Hepatocyte (in vitro differentiated cells): Measurements from ENCODE around the gene SPATA24. TPM values are rescaled to one million over a fixed set of nuclear protein-coding genes. Genes with fewer than 3 reads are reported as not detected.
A peak's percentile ranks its signal among the peaks of the same experiment; 100 is the strongest.

Experiments
- DNase-seq: peaks from one replicate; pipeline ENCODE4 v3.0.0-alpha.2; 2016; ENCODE audit warnings: low spot score
- H2AFZ ChIP-seq: fragments of 200-600 bp; sonication (generic); 2 replicates; pipeline ENCODE4 v1.6.0; 2016; ENCODE audit warnings: antibody characterized with exemption, mild to moderate bottlenecking
- H3K27ac ChIP-seq: fragments of 200-600 bp; sonication (generic); 2 replicates; pipeline ENCODE4 v1.5.1; 2016; ENCODE audit warnings: mild to moderate bottlenecking
- H3K27me3 ChIP-seq: fragments of 200-600 bp; sonication (generic); 2 replicates; pipeline ENCODE4 v1.6.1; 2016
- H3K36me3 ChIP-seq: fragments of 200-600 bp; sonication (generic); replicated peaks from 2 replicates; pipeline ENCODE4 v1.5.1; 2016; ENCODE audit warnings: low read depth; ENCODE audit not compliant: insufficient read depth
- H3K4me1 ChIP-seq: fragments of 200-600 bp; sonication (generic); 2 replicates; pipeline ENCODE4 v1.5.1; 2016; ENCODE audit warnings: mild to moderate bottlenecking, moderate library complexity; ENCODE audit not compliant: insufficient read depth
- H3K4me2 ChIP-seq: fragments of 200-600 bp; sonication (generic); 2 replicates; pipeline ENCODE4 v1.6.0; 2016
- H3K4me3 ChIP-seq: fragments of 200-600 bp; sonication (generic); 2 replicates; pipeline ENCODE4 v1.5.1; 2016; ENCODE audit warnings: mild to moderate bottlenecking
- H3K79me2 ChIP-seq: fragments of 200-600 bp; sonication (generic); 2 replicates; pipeline ENCODE4 v1.6.0; 2017; ENCODE audit warnings: mild to moderate bottlenecking
- H3K9me2 ChIP-seq: fragments of 200-600 bp; sonication (generic); replicated peaks from 2 replicates; pipeline ENCODE4 v1.6.0; 2017; ENCODE audit warnings: mild to moderate bottlenecking; ENCODE audit not compliant: insufficient read depth
- H3K9me3 ChIP-seq: fragments of 200-600 bp; sonication (generic); 2 replicates; pipeline ENCODE4 v1.5.1; 2016; ENCODE audit warnings: low read depth, mild to moderate bottlenecking
- H4K20me1 ChIP-seq: fragments of 200-600 bp; sonication (generic); 2 replicates; pipeline ENCODE4 v1.6.0; 2016; ENCODE audit warnings: mild to moderate bottlenecking; ENCODE audit not compliant: insufficient read depth, poor library complexity, severe bottlenecking
- EZH2 ChIP-seq: fragments of 200-600 bp; sonication (generic); IDR thresholded peaks from 2 replicates; pipeline ENCODE4 v1.6.1; 2016; ENCODE audit warnings: antibody characterized with exemption, mild to moderate bottlenecking, borderline replicate concordance
- EZH2phosphoT487 ChIP-seq: fragments of 200-600 bp; sonication (generic); IDR thresholded peaks from one replicate; pipeline ENCODE4 v1.6.1; 2018; ENCODE audit warnings: antibody characterized with exemption, mild to moderate bottlenecking, low read depth, moderate library complexity; ENCODE audit not compliant: unreplicated experiment, severe bottlenecking
- WGBS: methylation state at CpG from one replicate; pipeline ENCODE4 v1.1.6; 2016; ENCODE audit warnings: low lambda C conversion rate; ENCODE audit errors: missing lambda C conversion rate; 5-methylcytosine and 5-hydroxymethylcytosine counted together
- polyA plus RNA-seq: library from polyadenylated mRNA; unstranded; fragments of >200 nt; fragmentation: Nextera tagmentation; extraction: Ambion mirVana; gene quantifications from 2 replicates; pipeline ENCODE4 v1.2.1, GENCODE V29; 2016
- total RNA-seq: library from RNA; depleted of rRNA; stranded (reverse); fragments of >200 nt; gene quantifications from 2 replicates; pipeline ENCODE4 v1.2.3, GENCODE V29; 2014
- TF ChIP-seq, protein P1 (sequence below): fragments of 200-600 bp; sonication (generic); IDR thresholded peaks from 2 replicates; pipeline ENCODE4 v1.5.1; 2016; ENCODE audit warnings: antibody characterized with exemption, mild to moderate bottlenecking; ENCODE audit not compliant: poor library complexity

SPATA24 gene
- total and polyA plus RNA-seq, 2 experiments from 2014 or later = 6.3 to 9.8 TPM

DNA sequence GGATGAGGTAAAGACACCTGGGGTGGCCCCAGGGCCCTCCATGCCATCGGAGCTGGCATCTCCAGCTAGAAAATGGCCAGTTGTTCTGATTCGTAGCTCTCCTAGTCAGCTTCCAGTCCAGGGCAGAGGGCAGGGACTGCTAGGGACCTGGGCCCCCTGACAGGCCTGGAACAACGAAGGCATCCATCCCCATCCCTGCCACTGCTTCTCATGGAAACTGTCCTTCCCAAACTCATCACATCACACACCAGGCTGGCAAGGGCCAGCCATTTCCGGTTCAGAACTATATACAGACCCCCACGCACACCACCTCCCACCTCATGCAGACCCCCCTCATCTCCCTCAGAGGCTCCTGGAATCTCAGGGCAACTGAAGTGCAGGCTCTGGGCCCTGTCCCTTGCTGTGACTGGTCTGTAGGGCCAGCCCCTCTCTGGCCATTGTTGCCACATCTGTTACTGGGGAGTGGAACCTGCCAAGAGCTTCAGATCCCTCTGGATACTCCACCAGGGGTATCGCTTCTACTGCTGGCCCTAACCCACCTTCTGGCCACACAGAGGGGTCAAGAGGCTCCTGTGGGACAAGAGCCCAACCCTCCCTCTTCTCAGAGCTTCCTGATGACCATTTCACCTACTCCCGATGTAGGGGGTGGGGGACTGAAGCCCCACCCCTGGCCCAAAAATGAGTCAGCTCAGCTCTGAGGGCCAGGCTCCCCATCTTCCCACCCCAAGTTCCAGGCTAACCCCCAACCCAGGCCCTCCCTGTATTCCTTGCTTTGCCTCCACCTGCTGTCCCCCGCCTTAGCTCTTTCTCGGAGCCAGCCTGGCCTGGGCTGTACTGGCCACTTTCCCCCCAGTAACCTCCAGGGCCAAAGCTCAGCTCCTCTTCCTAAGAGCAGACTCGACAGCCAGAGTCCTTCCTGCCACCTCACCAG lies 13.0 kb downstream of the SPATA24 start:
- H3K4me2 ChIP-seq = no peak overlapping the region
- no peak overlapping the region for H3K27ac ChIP-seq
- WGBS = 89% methylated on average over 10 of the region's 10 CpGs
- H3K9me2 ChIP-seq = no peaks in the 10 kb centered on the region
- H2AFZ ChIP-seq = no peak overlapping the region
- no peak for TF ChIP-seq EZH2
- TF ChIP-seq, protein P1, sequence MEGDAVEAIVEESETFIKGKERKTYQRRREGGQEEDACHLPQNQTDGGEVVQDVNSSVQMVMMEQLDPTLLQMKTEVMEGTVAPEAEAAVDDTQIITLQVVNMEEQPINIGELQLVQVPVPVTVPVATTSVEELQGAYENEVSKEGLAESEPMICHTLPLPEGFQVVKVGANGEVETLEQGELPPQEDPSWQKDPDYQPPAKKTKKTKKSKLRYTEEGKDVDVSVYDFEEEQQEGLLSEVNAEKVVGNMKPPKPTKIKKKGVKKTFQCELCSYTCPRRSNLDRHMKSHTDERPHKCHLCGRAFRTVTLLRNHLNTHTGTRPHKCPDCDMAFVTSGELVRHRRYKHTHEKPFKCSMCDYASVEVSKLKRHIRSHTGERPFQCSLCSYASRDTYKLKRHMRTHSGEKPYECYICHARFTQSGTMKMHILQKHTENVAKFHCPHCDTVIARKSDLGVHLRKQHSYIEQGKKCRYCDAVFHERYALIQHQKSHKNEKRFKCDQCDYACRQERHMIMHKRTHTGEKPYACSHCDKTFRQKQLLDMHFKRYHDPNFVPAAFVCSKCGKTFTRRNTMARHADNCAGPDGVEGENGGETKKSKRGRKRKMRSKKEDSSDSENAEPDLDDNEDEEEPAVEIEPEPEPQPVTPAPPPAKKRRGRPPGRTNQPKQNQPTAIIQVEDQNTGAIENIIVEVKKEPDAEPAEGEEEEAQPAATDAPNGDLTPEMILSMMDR = no peak
- TF ChIP-seq EZH2phosphoT487 = no peak
- no peak for DNase-seq
- no peak overlapping the region for H3K4me3 ChIP-seq
- H3K9me3 ChIP-seq = no peaks in the 10 kb centered on the region
- no peaks in the 10 kb centered on the region for H3K79me2 ChIP-seq
- peaks cover 26% of the 10 kb centered on the region for H3K27me3 ChIP-seq
- H3K4me1 ChIP-seq = peaks cover 8% of the 10 kb centered on the region
- no peaks in the 10 kb centered on the region for H3K36me3 ChIP-seq
- H4K20me1 ChIP-seq = no peaks in the 10 kb centered on the region

DNA sequence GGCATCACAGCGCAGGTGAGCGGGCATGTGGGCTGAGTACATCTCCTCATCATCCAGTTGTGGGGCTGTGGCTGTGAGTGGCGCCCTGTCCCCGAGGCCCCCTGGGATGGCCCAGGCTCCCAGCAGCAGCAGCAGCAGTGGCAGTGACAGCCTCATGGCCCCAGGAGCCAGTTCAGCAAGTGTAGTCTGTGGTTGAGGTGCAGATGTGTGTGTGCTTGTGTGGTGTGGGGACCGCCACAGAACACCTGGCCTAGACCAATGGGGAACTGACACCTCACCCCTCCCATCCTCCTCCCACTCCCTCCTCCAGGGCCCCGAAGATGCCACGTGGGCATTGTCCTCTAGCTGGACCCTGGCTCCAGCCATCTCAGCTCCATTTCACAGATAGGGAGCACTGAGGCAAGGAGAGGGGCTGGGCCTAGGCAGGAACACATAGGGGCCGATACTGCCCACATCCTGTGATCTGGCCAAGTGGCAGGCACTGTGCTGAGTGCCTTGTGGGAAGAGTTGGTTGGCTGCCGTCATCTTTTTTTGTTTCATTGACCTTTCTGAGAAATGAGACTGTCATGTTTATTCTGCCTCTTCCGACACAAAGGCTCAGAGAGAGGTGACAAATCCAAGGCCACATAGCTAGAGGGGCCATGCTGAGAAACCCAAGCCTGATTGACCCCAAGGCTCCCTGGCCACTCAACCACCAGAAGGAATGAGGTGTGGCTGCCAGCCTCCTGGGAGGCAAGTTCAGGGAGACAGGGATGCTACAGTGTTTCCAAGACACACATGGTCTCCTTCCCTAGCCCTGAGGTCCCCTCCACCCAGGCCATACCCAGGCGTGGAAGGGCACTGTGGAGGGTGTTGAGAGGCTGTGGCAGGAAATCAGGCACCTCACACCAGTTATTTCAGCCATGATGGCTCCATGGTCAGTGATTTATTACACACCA lies 13.9 kb downstream of the SPATA24 start, which contains the start of gene MZB1:
TSS of gene MZB1 (minus strand) at position 213 of the 938 bp plus-strand sequence. CDS start at position 156, 57 bp downstream.
- Histone ChIP-seq H3K9me2 (no peaks in the 10 kb centered on the region), H3K4me1 (peaks cover 8% of the 10 kb centered on the region), H3K36me3 (no peaks in the 10 kb centered on the region), H3K79me2 (no peaks in the 10 kb centered on the region), H3K4me3 (no peak within 1 kb of the TSS), H3K9me3 (no peaks in the 10 kb centered on the region), H3K27ac (no peak within 1 kb of the TSS), H2AFZ (no peak within 1 kb of the TSS), H4K20me1 (no peaks in the 10 kb centered on the region), H3K27me3 (peaks cover 20% of the 10 kb centered on the region), H3K4me2 (no peak within 1 kb of the TSS)
- TF ChIP-seq, protein P1 = no peak
- TF ChIP-seq EZH2phosphoT487 = no peak
- no peak for TF ChIP-seq EZH2
- 87% methylated on average over 11 of the region's 11 CpGs for WGBS
- DNase-seq = no peak

DNA sequence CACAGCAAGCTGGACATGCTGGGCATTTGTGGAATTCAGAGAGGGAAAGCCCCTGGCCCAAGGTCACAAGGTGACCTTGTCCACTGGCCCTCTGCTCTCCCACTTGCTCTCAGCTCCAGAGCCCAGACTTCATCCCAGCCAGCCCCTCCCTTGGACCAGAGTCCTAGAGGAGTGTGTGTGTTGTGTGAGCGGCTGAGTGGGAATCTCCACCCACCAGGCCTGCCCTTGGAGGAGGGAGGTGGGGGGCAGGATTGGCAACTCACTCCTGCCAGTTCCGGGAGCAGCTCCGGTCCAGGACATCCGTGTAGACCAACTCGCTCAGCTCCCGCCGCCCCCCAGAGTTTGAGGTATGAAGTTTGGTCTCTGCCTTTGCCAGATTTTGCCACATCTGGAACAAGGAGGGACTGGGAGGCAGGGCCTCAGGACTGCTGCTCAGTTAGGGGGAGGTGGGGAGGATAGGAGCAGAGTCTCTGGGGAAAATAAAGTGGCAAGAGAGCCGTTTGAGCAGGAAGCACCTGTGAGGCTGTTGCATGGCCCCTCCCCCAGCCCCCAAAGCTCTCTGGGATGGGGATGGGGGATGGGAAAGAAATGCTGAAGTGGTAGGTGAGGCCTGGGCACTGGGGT lies 15.6 kb downstream of the SPATA24 start:
- TF ChIP-seq, protein P1 = no peak
- TF ChIP-seq EZH2phosphoT487 = no peak
- no peak for TF ChIP-seq EZH2
- no peaks in the 10 kb centered on the region for H3K36me3 ChIP-seq
- DNase-seq = peak; percentile 52
- peaks cover 7% of the 10 kb centered on the region for H3K4me1 ChIP-seq
- H3K9me3 ChIP-seq = no peaks in the 10 kb centered on the region
- H3K4me2 ChIP-seq = peak overlapping the region; percentile 42
- H4K20me1 ChIP-seq = no peaks in the 10 kb centered on the region
- H3K27ac ChIP-seq = no peak overlapping the region
- no peak overlapping the region for H3K4me3 ChIP-seq
- H3K27me3 ChIP-seq = peaks cover 3% of the 10 kb centered on the region
- no peaks in the 10 kb centered on the region for H3K79me2 ChIP-seq
- H2AFZ ChIP-seq = no peak overlapping the region
- WGBS = 39% methylated on average over 8 of the region's 8 CpGs
- H3K9me2 ChIP-seq = no peaks in the 10 kb centered on the region
